HepG2 (cell line): ENCODE results near the gene TACC3. TPM values are rescaled to one million over a fixed set of nuclear protein-coding genes. Genes with fewer than 3 reads are reported as not detected.

Experiments
- ARID2 ChIP-seq: sonication (generic); formaldehyde crosslinking; IDR thresholded peaks from 2 replicates; pipeline ENCODE4 v1.8.1; 2022; ENCODE audit warnings: mild to moderate bottlenecking, missing genetic modification reagents, borderline replicate concordance
- BHLHE40 ChIP-seq: IDR thresholded peaks from 2 replicates; pipeline ENCODE4 v1.6.1; 2011; ENCODE audit warnings: low read length, improper control_type of control experiment
- CEBPB ChIP-seq: IDR thresholded peaks from 2 replicates; pipeline ENCODE4 v1.6.1; 2011; ENCODE audit warnings: low read depth, low read length, improper control_type of control experiment, borderline replicate concordance
- CEBPG ChIP-seq: IDR thresholded peaks from 2 replicates; pipeline ENCODE4 v1.6.1; 2016
- CENPBD1 ChIP-seq: sonication (generic); formaldehyde crosslinking; IDR thresholded peaks from 2 replicates; pipeline ENCODE4 v1.8.0; 2022; ENCODE audit warnings: missing genetic modification reagents, low read depth, mild to moderate bottlenecking, borderline replicate concordance
- EHMT2 ChIP-seq: fragments of 200-600 bp; sonication (generic); IDR thresholded peaks from 2 replicates; pipeline ENCODE4 v1.7.0; 2017; ENCODE audit warnings: antibody characterized with exemption, low read depth, low read length, borderline replicate concordance
- GATAD2A ChIP-seq: IDR thresholded peaks from 2 replicates; pipeline ENCODE4 v1.6.1; 2016
- KDM3A ChIP-seq: IDR thresholded peaks from 2 replicates; pipeline ENCODE4 v1.6.1; 2018; ENCODE audit warnings: low read depth, missing compliant biosample characterization
- MAFG ChIP-seq: sonication (generic); formaldehyde crosslinking; IDR thresholded peaks from 2 replicates; pipeline ENCODE4 v1.5.1; 2020; ENCODE audit warnings: mild to moderate bottlenecking, missing genetic modification reagents
- MATR3 ChIP-seq: sonication (generic); formaldehyde crosslinking; IDR thresholded peaks from 2 replicates; pipeline ENCODE4 v1.4.0; 2020; ENCODE audit warnings: missing genetic modification reagents
- MEIS2 ChIP-seq: sonication (generic); formaldehyde crosslinking; IDR thresholded peaks from 2 replicates; pipeline ENCODE4 v1.9.0; 2021; ENCODE audit warnings: mild to moderate bottlenecking, missing genetic modification reagents
- NFKBIZ ChIP-seq: IDR thresholded peaks from 2 replicates; pipeline ENCODE4 v1.6.1; 2018; ENCODE audit warnings: missing genetic modification reagents, missing compliant biosample characterization
- PAX8 ChIP-seq: sonication (generic); formaldehyde crosslinking; IDR thresholded peaks from 2 replicates; pipeline ENCODE4 v1.8.0; 2022; ENCODE audit warnings: mild to moderate bottlenecking, missing genetic modification reagents, borderline replicate concordance
- POGK ChIP-seq: sonication (generic); formaldehyde crosslinking; conservative IDR thresholded peaks from 2 replicates; pipeline ENCODE4 v1.8.0; 2022; ENCODE audit warnings: mild to moderate bottlenecking, moderate library complexity, missing genetic modification reagents
- REL ChIP-seq: sonication (generic); formaldehyde crosslinking; conservative IDR thresholded peaks from 2 replicates; pipeline ENCODE4 v1.8.0; 2022; ENCODE audit warnings: mild to moderate bottlenecking, missing genetic modification reagents, moderate library complexity
- SMYD3 ChIP-seq: sonication (generic); formaldehyde crosslinking; IDR thresholded peaks from 2 replicates; pipeline ENCODE4 v1.8.1; 2023; ENCODE audit warnings: mild to moderate bottlenecking, missing genetic modification reagents
- SRSF9 ChIP-seq: fragments of 200-400 bp; formaldehyde crosslinking; IDR thresholded peaks from 2 replicates; pipeline ENCODE4 v1.6.1; 2018; ENCODE audit warnings: borderline replicate concordance, mild to moderate bottlenecking, low read depth, low read length; ENCODE audit not compliant: insufficient read depth, poor library complexity, severe bottlenecking
- TMF1 ChIP-seq: sonication (generic); formaldehyde crosslinking; IDR thresholded peaks from 2 replicates; pipeline ENCODE4 v1.8.1; 2022; ENCODE audit warnings: low read depth, missing genetic modification reagents
- ZNF350 ChIP-seq: sonication (generic); formaldehyde crosslinking; IDR thresholded peaks from 2 replicates; pipeline ENCODE4 v1.4.0; 2020; ENCODE audit warnings: mild to moderate bottlenecking, low read depth, missing genetic modification reagents, borderline replicate concordance
- ZNF550 ChIP-seq: sonication (generic); formaldehyde crosslinking; IDR thresholded peaks from 2 replicates; pipeline ENCODE4 v1.4.0; 2020; ENCODE audit warnings: mild to moderate bottlenecking, missing genetic modification reagents, borderline replicate concordance
- ZNF562 ChIP-seq: sonication (generic); formaldehyde crosslinking; IDR thresholded peaks from 2 replicates; pipeline ENCODE4 v1.8.0; 2022; ENCODE audit warnings: missing genetic modification reagents, borderline replicate concordance
- ZNF660 ChIP-seq: sonication (generic); formaldehyde crosslinking; IDR thresholded peaks from 2 replicates; pipeline ENCODE4 v1.5.1; 2020; ENCODE audit warnings: mild to moderate bottlenecking, low read depth, missing genetic modification reagents, borderline replicate concordance
- polyA plus RNA-seq, 8 experiments: library from polyadenylated mRNA; depleted of rRNA in 3 of 8; stranded (reverse) in 7 of 8; unstranded in 1 of 8; fragments of >200 nt; fragmentation: Illumina TruSeq in 4 of 8; extraction: Trizol in 4 of 8; gene quantifications; 2 replicates each; pipeline versions ENCODE4 v1.2.1 to v1.2.3, GENCODE V29; 2011 to 2016; ENCODE audit warnings: low read depth in 4 of 8, missing spikeins in 1 of 8, mixed read lengths in 1 of 8; ENCODE audit not compliant: insufficient read depth in 1 of 8
- total RNA-seq, 5 experiments: library from RNA; depleted of rRNA; stranded (reverse); fragments of >200 nt; fragmentation: Illumina TruSeq; extraction: Trizol; gene quantifications; 2 replicates each; pipeline ENCODE4 v1.2.3, GENCODE V29; 2016; ENCODE audit warnings: low read depth in 1 of 5
- TF ChIP-seq, protein P1 (sequence below): IDR thresholded peaks from 2 replicates; pipeline ENCODE4 v1.6.1; 2016; ENCODE audit warnings: control low read depth
- TF ChIP-seq, protein P2 (sequence below): sonication (generic); formaldehyde crosslinking; IDR thresholded peaks from 2 replicates; pipeline ENCODE4 v1.8.0; 2022; ENCODE audit warnings: mild to moderate bottlenecking, missing genetic modification reagents, moderate library complexity
- TF ChIP-seq, protein P3 (sequence below): sonication (generic); formaldehyde crosslinking; IDR thresholded peaks from 2 replicates; pipeline ENCODE4 v1.9.0; 2021; ENCODE audit warnings: missing genetic modification reagents, mild to moderate bottlenecking, borderline replicate concordance

The TACC3 gene
- total and polyA plus RNA-seq, 2 of the 13 experiments (the other 11 are each of a cell fraction or from before 2014, with no cell fraction given) = 20.3 to 21.2 TPM

DNA sequence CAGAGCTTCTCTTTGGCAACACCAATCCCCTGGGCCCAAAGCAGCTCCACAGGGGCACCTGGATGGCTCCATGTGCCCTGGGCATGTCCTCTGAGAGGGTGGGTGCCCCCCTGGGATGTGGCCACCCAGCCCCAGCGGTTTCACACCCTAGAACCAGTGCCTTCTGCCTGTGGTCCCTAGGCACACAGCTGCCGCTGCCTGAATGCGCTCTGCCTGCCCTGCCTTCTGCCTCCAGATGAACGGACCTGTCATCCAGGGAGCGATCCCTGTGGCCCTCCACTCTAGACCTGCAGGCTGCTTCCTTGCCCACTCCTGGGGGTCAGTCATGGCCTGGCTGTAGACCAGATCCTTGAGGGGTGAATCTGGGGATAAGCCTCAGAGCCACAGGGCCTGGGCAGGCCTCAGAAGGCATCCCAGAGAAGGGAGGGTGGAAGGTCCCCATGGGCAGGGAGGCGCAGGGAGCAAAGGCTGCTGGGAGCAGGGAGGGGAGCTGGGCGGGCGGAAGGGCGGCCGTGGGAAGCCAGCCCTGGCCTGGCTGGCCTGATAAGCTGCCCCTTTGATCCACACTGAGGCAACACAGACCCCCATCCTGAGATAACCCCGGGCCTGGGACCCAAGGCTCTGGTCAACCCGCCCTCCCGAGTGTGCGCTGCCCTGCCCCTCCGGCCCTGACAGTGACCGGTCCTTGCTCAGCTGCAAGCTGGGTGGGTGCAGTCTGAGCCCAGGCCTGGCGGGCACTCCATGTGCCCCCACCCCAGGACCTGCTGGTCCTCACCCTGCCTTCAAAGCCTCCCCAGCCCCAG lies 63.7 kb downstream of the TACC3 start (continued):
- TF ChIP-seq TMF1 (CRISPR knock-in tag) (0 out of 2 replicates have a peak, but pooled peaks have one; percentile 22), MAFG (CRISPR knock-in tag) (no peak), ARID2 (no peak), ZNF350 (CRISPR knock-in tag) (peak; percentile 83; the same call in 1 of the 2 replicates), REL (CRISPR knock-in tag) (no peak), CEBPG (CRISPR knock-in tag) (peak; percentile 54), GATAD2A (CRISPR knock-in tag) (peak; percentile 72), POGK (CRISPR knock-in tag) (peak; percentile 46; the same call in 1 of the 2 replicates), CENPBD1 (CRISPR knock-in tag) (no peak), ZNF550 (CRISPR knock-in tag) (no peak), ZNF660 (no peak), NFKBIZ (CRISPR knock-in tag) (no peak), ZNF562 (CRISPR knock-in tag) (no peak), MATR3 (CRISPR knock-in tag) (no peak), PAX8 (no peak), CEBPB (no peak), KDM3A (CRISPR knock-in tag) (0 out of 2 replicates have a peak, but pooled peaks have one; percentile 23), EHMT2 (no peak), SRSF9 (no peak), BHLHE40 (no peak), SMYD3 (CRISPR knock-in tag) (no peak), MEIS2 (no peak; the same call in 1 of the 2 replicates)
- TF ChIP-seq, protein P1, sequence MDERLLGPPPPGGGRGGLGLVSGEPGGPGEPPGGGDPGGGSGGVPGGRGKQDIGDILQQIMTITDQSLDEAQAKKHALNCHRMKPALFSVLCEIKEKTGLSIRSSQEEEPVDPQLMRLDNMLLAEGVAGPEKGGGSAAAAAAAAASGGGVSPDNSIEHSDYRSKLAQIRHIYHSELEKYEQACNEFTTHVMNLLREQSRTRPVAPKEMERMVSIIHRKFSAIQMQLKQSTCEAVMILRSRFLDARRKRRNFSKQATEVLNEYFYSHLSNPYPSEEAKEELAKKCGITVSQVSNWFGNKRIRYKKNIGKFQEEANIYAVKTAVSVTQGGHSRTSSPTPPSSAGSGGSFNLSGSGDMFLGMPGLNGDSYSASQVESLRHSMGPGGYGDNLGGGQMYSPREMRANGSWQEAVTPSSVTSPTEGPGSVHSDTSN (CRISPR knock-in tag) = no peak
- TF ChIP-seq, protein P2, sequence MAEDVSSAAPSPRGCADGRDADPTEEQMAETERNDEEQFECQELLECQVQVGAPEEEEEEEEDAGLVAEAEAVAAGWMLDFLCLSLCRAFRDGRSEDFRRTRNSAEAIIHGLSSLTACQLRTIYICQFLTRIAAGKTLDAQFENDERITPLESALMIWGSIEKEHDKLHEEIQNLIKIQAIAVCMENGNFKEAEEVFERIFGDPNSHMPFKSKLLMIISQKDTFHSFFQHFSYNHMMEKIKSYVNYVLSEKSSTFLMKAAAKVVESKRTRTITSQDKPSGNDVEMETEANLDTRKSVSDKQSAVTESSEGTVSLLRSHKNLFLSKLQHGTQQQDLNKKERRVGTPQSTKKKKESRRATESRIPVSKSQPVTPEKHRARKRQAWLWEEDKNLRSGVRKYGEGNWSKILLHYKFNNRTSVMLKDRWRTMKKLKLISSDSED (CRISPR knock-in tag) = no peak
- TF ChIP-seq, protein P3, sequence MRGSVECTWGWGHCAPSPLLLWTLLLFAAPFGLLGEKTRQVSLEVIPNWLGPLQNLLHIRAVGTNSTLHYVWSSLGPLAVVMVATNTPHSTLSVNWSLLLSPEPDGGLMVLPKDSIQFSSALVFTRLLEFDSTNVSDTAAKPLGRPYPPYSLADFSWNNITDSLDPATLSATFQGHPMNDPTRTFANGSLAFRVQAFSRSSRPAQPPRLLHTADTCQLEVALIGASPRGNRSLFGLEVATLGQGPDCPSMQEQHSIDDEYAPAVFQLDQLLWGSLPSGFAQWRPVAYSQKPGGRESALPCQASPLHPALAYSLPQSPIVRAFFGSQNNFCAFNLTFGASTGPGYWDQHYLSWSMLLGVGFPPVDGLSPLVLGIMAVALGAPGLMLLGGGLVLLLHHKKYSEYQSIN (CRISPR knock-in tag) = no peak
